Colonic mucosa (tissue), 4 donors: ENCODE data around the gene LAMTOR4. TPM values are rescaled to one million over a fixed set of nuclear protein-coding genes. Genes with fewer than 3 reads are reported as not detected.
A peak's percentile ranks its signal among the peaks of the same experiment; 100 is the strongest.

Experiments used
- DNase-seq: peaks from one replicate; pipeline ENCODE4 v3.0.0-alpha.2; 2020
- H3K27ac ChIP-seq: fragments of 200-600 bp; one replicate; pipeline ENCODE4 v1.8.0; 2021
- H3K27me3 ChIP-seq: fragments of 200-600 bp; one replicate; pipeline ENCODE4 v1.8.0; 2021
- H3K36me3 ChIP-seq: fragments of 200-600 bp; one replicate; pipeline ENCODE4 v1.8.0; 2021
- H3K4me1 ChIP-seq: fragments of 200-600 bp; one replicate; pipeline ENCODE4 v1.8.0; 2021; ENCODE audit warnings: mild to moderate bottlenecking
- H3K4me3 ChIP-seq: fragments of 200-600 bp; one replicate; pipeline ENCODE4 v1.8.0; 2021
- H3K9ac ChIP-seq, 2 donors: one replicate each; pipeline ENCODE4 v1.7.0; 2013; ENCODE audit warnings: control low read depth in 2 of 2, low read depth in 2 of 2, low read length in 2 of 2
- H3K9me3 ChIP-seq: fragments of 200-600 bp; one replicate; pipeline ENCODE4 v1.8.0; 2021
- CTCF ChIP-seq: fragments of 200-600 bp; IDR thresholded peaks from one replicate; pipeline ENCODE4 v1.8.0; 2022; ENCODE audit warnings: antibody characterized with exemption, mild to moderate bottlenecking
- intact Hi-C: fragments of 100-400 bp; cut with DNase I; formaldehyde crosslinking; loops from one replicate; pipeline ENCODE4 v1.14.1; 2022
- total RNA-seq, 2 donors: library from RNA; stranded (reverse); fragmentation: NEBNext Ultra II Directional in 1 of 2; extraction: Animal tissue kit (Norgen Biotek cat#: 25700) in 1 of 2; gene quantifications; one replicate each; pipeline ENCODE4 v1.2.1, GENCODE V29; 2021
- donor health status: healthy.
- donor health status: DM: no; HTN: no; CAD: no.
- donor health status: DM: no; HTN: no; CAD: no.

The LAMTOR4 gene
- total RNA-seq, 2 donors from 2014 or later: 230 to 268 TPM

GRCh38 chr7:100158229-100159098 is 9.7 kb downstream of the LAMTOR4 start, which contains the start of gene TRAPPC14:
TRAPPC14 (minus strand) TSS chr7:100158723; CDS start chr7:100158499, 224 bp downstream.
- intact Hi-C loops: no loop called here
- Histone ChIP-seq H3K27ac (peak within 1 kb of the TSS; percentile 86), H3K27me3 (no peaks in the 10 kb centered on the region), H3K36me3 (no peaks in the 10 kb centered on the region), H3K9me3 (no peaks in the 10 kb centered on the region), H3K9ac (peak within 1 kb of the TSS; percentile 76 to 97), H3K4me1 (peaks cover 31% of the 10 kb centered on the region), H3K4me3 (peak within 1 kb of the TSS; percentile 84)
- TF ChIP-seq CTCF: no peak
- peak; percentile 98 for DNase-seq

GRCh38 chr7:100159099-100159623 is 10.4 kb downstream of the LAMTOR4 start:
- Histone ChIP-seq H3K9me3 (no peaks in the 10 kb centered on the region), H3K4me3 (peak overlapping the region; percentile 84), H3K27me3 (no peaks in the 10 kb centered on the region), H3K4me1 (peaks cover 28% of the 10 kb centered on the region), H3K36me3 (no peaks in the 10 kb centered on the region), H3K9ac (peak overlapping the region; percentile 76 to 97), H3K27ac (peak overlapping the region; percentile 86)
- intact Hi-C loops: no loop called here
- DNase-seq: no peak
- no peak for TF ChIP-seq CTCF

- Histone ChIP-seq H3K4me3 (no peak overlapping the region), H3K4me1 (peaks cover 20% of the 10 kb centered on the region), H3K36me3 (no peaks in the 10 kb centered on the region), H3K27me3 (no peaks in the 10 kb centered on the region), H3K9ac (peak overlapping the region in 1 of 2 donors; percentile 31), H3K27ac (no peak overlapping the region), H3K9me3 (no peaks in the 10 kb centered on the region)
- DNase-seq: no peak
- intact Hi-C loops: no loop called here
- TF ChIP-seq CTCF: no peak
Observed at GRCh38 chr7:100160067-100160466, 11.3 kb downstream of the LAMTOR4 start.

GRCh38 chr7:100163006-100163531 is 14.4 kb downstream of the LAMTOR4 start:
- peak; percentile 85 for DNase-seq
- no peak for TF ChIP-seq CTCF
- intact Hi-C loops: no loop called here
- Histone ChIP-seq H3K27ac (peak overlapping the region; percentile 37), H3K9me3 (no peaks in the 10 kb centered on the region), H3K36me3 (no peaks in the 10 kb centered on the region), H3K27me3 (no peaks in the 10 kb centered on the region), H3K4me3 (no peak overlapping the region), H3K9ac (peak overlapping the region in 1 of 2 donors; percentile 63), H3K4me1 (no peaks in the 10 kb centered on the region)

GRCh38 chr7:100163871-100164270 is 15.2 kb downstream of the LAMTOR4 start:
- no peaks in the 10 kb centered on the region for H3K4me1 ChIP-seq
- no peaks in the 10 kb centered on the region for H3K27me3 ChIP-seq
- no peak for TF ChIP-seq CTCF
- intact Hi-C loops: no loop called here
- H3K36me3 ChIP-seq: no peaks in the 10 kb centered on the region
- H3K9ac ChIP-seq: peak overlapping the region in 1 of 2 donors; percentile 63
- no peak for DNase-seq
- H3K27ac ChIP-seq: no peak overlapping the region
- H3K4me3 ChIP-seq: no peak overlapping the region
- H3K9me3 ChIP-seq: no peaks in the 10 kb centered on the region
